ENCODE results near the gene VN1R5.
"Not testable (repeated sequence)": the region's sequence is repeated elsewhere in the genome, so short reads cannot be mapped to it uniquely, and the experiment has no call there.

Gene VN1R5

GRCh38 chr1:247274605-247275256 is 18.9 kb downstream of the VN1R5 start:
- no peak for DNase-seq

- no peak for DNase-seq
Measured at GRCh38 chr1:247277191-247277590, 21.3 kb downstream of the VN1R5 start.

- no peak for DNase-seq
Measured at GRCh38 chr1:247281001-247281574, 25.2 kb downstream of the VN1R5 start.

GRCh38 chr1:247286134-247286670 is 30.3 kb downstream of the VN1R5 start:
- no peak for DNase-seq

GRCh38 chr1:247287460-247287859 is 31.6 kb downstream of the VN1R5 start:
- no peak for DNase-seq

- DNase-seq, result no peak
Measured at GRCh38 chr1:247288341-247288740, 32.5 kb downstream of the VN1R5 start.

GRCh38 chr1:247289274-247289892 is 33.5 kb downstream of the VN1R5 start:
- DNase-seq, result not testable (repeated sequence)

GRCh38 chr1:247290576-247290975 is 34.7 kb downstream of the VN1R5 start:
- DNase-seq, result no peak

GRCh38 chr1:247291161-247291560 is 35.3 kb downstream of the VN1R5 start:
- DNase-seq, result no peak

GRCh38 chr1:247291833-247292561 is 36.1 kb downstream of the VN1R5 start:
- DNase-seq, result no peak

- DNase-seq, result no peak
Measured at GRCh38 chr1:247293047-247293446, 37.2 kb downstream of the VN1R5 start.

- no peak for DNase-seq
Measured at GRCh38 chr1:247294282-247294681, 38.4 kb downstream of the VN1R5 start.

GRCh38 chr1:247295274-247295684 is 39.4 kb downstream of the VN1R5 start:
- DNase-seq, result no peak

GRCh38 chr1:247295746-247296145 is 39.9 kb downstream of the VN1R5 start:
- DNase-seq, result no peak

- no peak for DNase-seq
Measured at GRCh38 chr1:247296599-247297180, 40.8 kb downstream of the VN1R5 start.

GRCh38 chr1:247297263-247298123 is 41.6 kb downstream of the VN1R5 start:
- no peak for DNase-seq

- no peak for DNase-seq
Measured at GRCh38 chr1:247298124-247298481, 42.2 kb downstream of the VN1R5 start.

- DNase-seq, result no peak
Measured at GRCh38 chr1:247298701-247299100, 42.8 kb downstream of the VN1R5 start.

- no peak for DNase-seq
Measured at GRCh38 chr1:247299723-247300381, 44.0 kb downstream of the VN1R5 start.

- no peak for DNase-seq
Measured at GRCh38 chr1:247300491-247301175, 44.8 kb downstream of the VN1R5 start.

- DNase-seq, result no peak
Measured at GRCh38 chr1:247301176-247301540, 45.3 kb downstream of the VN1R5 start.

Measured in CD4-positive, alpha-beta T cell treated with Interferon gamma for 1 hour (primary cell).